IMR-90 (cell line): ENCODE measurements around the gene STK25.

Source experiments
- BHLHE40 ChIP-seq: fragments of 150-350 bp; IDR thresholded peaks from 2 replicates; pipeline ENCODE4 v1.6.1; 2016; ENCODE audit warnings: mild to moderate bottlenecking, low read depth, low read length
- CEBPB ChIP-seq: IDR thresholded peaks from 2 replicates; pipeline ENCODE4 v1.6.1; 2012; ENCODE audit warnings: low read depth, low read length, improper control_type of control experiment
- CTCF ChIP-seq: conservative IDR thresholded peaks from 2 replicates; pipeline ENCODE4 v1.5.1; 2012; ENCODE audit warnings: mild to moderate bottlenecking, low read depth, low read length, improper control_type of control experiment
- ELK1 ChIP-seq: fragments of 150-350 bp; IDR thresholded peaks from 2 replicates; pipeline ENCODE4 v1.6.1; 2016; ENCODE audit warnings: low read depth, mild to moderate bottlenecking, low read length, moderate library complexity, borderline replicate concordance
- FOS ChIP-seq: fragments of 150-350 bp; IDR thresholded peaks from 2 replicates; pipeline ENCODE4 v1.6.1; 2016; ENCODE audit warnings: low read depth, low read length
- MAFK ChIP-seq: IDR thresholded peaks from 2 replicates; pipeline ENCODE4 v1.6.1; 2012; ENCODE audit warnings: low read depth, low read length, improper control_type of control experiment
- MAZ ChIP-seq: IDR thresholded peaks from 2 replicates; pipeline ENCODE4 v1.6.1; 2012; ENCODE audit warnings: low read depth, mild to moderate bottlenecking, low read length, improper control_type of control experiment, moderate library complexity, borderline replicate concordance
- NFE2L2 ChIP-seq: fragments of 150-350 bp; IDR thresholded peaks from 2 replicates; pipeline ENCODE4 v1.6.1; 2016; ENCODE audit warnings: low read depth, mild to moderate bottlenecking, low read length
- POLR2A ChIP-seq: IDR thresholded peaks from 2 replicates; pipeline ENCODE4 v1.6.1; 2012; ENCODE audit warnings: mild to moderate bottlenecking, low read depth, low read length
- RAD21 ChIP-seq: IDR thresholded peaks from 2 replicates; pipeline ENCODE4 v1.6.1; 2012; ENCODE audit warnings: low read length, improper control_type of control experiment
- RCOR1 ChIP-seq: IDR thresholded peaks from 2 replicates; pipeline ENCODE4 v1.6.1; 2012; ENCODE audit warnings: mild to moderate bottlenecking, low read length, improper control_type of control experiment; ENCODE audit not compliant: insufficient replicate concordance
- RFX5 ChIP-seq: IDR thresholded peaks from 2 replicates; pipeline ENCODE4 v1.8.0; 2012; ENCODE audit warnings: low read depth, mild to moderate bottlenecking, low read length, moderate library complexity
- SMC3 ChIP-seq: fragments of 150-350 bp; IDR thresholded peaks from 2 replicates; pipeline ENCODE4 v1.6.1; 2016; ENCODE audit warnings: low read depth, mild to moderate bottlenecking, antibody characterized with exemption, low read length, moderate library complexity
- USF2 ChIP-seq: fragments of 150-350 bp; IDR thresholded peaks from 2 replicates; pipeline ENCODE4 v1.6.1; 2017; ENCODE audit warnings: mild to moderate bottlenecking, antibody characterized with exemption, low read length, low read depth

- TF ChIP-seq RCOR1 (no peak), CTCF (no peak), POLR2A (no peak), FOS (no peak), BHLHE40 (no peak), RFX5 (no peak), MAZ (no peak), CEBPB (no peak), MAFK (no peak), RAD21 (no peak), ELK1 (no peak), NFE2L2 (no peak), USF2 (no peak), SMC3 (no peak)
Observed at GRCh38 chr2:241475267-241475666, 33.1 kb downstream of the STK25 start.
